BJ (cell line): ENCODE data around the gene CSNK1E. TPM values are rescaled to one million over a fixed set of nuclear protein-coding genes. Genes with fewer than 3 reads are reported as not detected.

Experiments
- CTCF ChIA-PET: fragments of 350-600 bp; formaldehyde crosslinking; extraction: SDS; loops from one replicate; lab custom pipeline; 2021; ENCODE audit warnings: antibody characterized with exemption, inconsistent platforms; lab: Yijun Ruan, JAX
- POLR2A ChIA-PET: fragments of 300-600 bp; sonication (Branson Sonifier 250); formaldehyde crosslinking; extraction: SDS; loops from one replicate; lab custom pipeline; 2021; ENCODE audit warnings: antibody characterized with exemption; lab: Charles Lee
- DNase-seq: peaks from one replicate; pipeline ENCODE4 v3.0.0-alpha.2; 2011; ENCODE audit warnings: low read depth
- H3K27me3 ChIP-seq: 2 replicates; pipeline ENCODE4 v1.6.0; 2011; ENCODE audit warnings: low read length; ENCODE audit not compliant: control insufficient read depth, insufficient read depth
- H3K36me3 ChIP-seq: 2 replicates; pipeline ENCODE4 v1.5.1; 2011; ENCODE audit warnings: low read length; ENCODE audit not compliant: control insufficient read depth, insufficient read depth
- H3K4me3 ChIP-seq: 2 replicates; pipeline ENCODE4 v1.5.1; 2011; ENCODE audit warnings: low read depth, mild to moderate bottlenecking, control low read depth, low read length
- polyA plus RNA-seq: library from polyadenylated mRNA; depleted of rRNA; stranded (reverse); fragments of >200 nt; gene quantifications from 2 replicates; pipeline ENCODE4 v1.2.3, GENCODE V29; 2011
- TF ChIP-seq, protein P1 (sequence below): IDR thresholded peaks from 2 replicates; pipeline ENCODE4 v1.5.1; 2011; ENCODE audit warnings: low read depth, mild to moderate bottlenecking, control low read depth, inconsistent platforms, low read length, moderate library complexity; ENCODE audit not compliant: insufficient read depth

Gene CSNK1E
- polyA plus RNA-seq, 1 experiment, result 183 TPM

DNA sequence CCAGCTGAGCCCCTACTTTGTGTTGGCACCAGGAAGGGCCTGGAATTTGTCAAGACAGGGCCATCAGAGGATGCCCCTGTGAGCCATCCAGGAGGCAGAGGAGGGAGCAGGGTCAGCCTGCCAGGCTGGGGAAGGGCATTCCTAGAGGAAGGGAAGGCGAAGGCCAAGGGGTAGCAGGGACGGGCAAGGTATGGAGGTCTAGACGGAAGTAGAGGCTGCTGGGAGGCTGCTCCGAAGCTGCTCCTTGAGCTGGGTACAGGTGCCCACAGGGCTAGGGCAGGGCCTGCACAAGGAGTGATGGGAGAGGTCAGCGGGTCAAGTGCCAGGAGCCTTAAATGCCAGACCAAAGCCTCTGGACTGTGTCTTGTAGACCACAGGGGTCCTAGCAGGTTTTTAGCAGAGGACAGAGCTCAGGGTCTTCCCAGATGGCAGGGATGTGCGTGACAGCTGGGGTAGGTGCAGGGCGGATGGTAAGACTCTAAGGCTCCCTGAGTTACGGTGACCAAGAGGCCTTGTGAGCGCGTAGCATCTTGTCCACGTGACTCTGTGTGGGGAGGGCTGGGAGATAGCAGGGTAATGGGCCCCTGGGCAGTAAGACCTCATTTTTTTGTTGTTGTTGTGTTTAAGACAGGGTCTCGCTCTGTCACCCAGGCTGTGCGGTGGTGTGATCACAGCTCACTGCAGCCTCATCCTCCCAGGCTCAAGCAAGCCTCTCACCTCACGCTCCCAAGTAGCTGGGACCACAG is 31.7 kb upstream of the CSNK1E start:
- no peaks in the 10 kb centered on the region; the same call in 1 of the 2 replicates for H3K27me3 ChIP-seq
- TF ChIP-seq, protein P1, sequence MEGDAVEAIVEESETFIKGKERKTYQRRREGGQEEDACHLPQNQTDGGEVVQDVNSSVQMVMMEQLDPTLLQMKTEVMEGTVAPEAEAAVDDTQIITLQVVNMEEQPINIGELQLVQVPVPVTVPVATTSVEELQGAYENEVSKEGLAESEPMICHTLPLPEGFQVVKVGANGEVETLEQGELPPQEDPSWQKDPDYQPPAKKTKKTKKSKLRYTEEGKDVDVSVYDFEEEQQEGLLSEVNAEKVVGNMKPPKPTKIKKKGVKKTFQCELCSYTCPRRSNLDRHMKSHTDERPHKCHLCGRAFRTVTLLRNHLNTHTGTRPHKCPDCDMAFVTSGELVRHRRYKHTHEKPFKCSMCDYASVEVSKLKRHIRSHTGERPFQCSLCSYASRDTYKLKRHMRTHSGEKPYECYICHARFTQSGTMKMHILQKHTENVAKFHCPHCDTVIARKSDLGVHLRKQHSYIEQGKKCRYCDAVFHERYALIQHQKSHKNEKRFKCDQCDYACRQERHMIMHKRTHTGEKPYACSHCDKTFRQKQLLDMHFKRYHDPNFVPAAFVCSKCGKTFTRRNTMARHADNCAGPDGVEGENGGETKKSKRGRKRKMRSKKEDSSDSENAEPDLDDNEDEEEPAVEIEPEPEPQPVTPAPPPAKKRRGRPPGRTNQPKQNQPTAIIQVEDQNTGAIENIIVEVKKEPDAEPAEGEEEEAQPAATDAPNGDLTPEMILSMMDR, result no peak
- no peaks in the 10 kb centered on the region; the same call in 1 of the 2 replicates for H3K36me3 ChIP-seq
- CTCF ChIA-PET, result interaction anchor here (0.8 to 1.3 kb wide), 2 partner anchors 8 to 297 kb away, joined by 3 to 4 read pairs; no protein-coding TSS in a partner anchor
- H3K4me3 ChIP-seq, result no peak overlapping the region
- DNase-seq, result no peak
- POLR2A ChIA-PET, result no interaction called here

GRCh38 chr22:38347944-38348750 is 30.9 kb upstream of the CSNK1E start:
- H3K4me3 ChIP-seq, result no peak overlapping the region
- no peaks in the 10 kb centered on the region; the same call in 1 of the 2 replicates for H3K36me3 ChIP-seq
- CTCF ChIA-PET, result interaction anchor here (1.3 kb wide), 1 partner anchor 296 kb away, joined by 4 read pairs; no protein-coding TSS in a partner anchor
- no peak for DNase-seq
- TF ChIP-seq, protein P1, result no peak
- POLR2A ChIA-PET, result no interaction called here
- H3K27me3 ChIP-seq, result no peaks in the 10 kb centered on the region; the same call in 1 of the 2 replicates

DNA sequence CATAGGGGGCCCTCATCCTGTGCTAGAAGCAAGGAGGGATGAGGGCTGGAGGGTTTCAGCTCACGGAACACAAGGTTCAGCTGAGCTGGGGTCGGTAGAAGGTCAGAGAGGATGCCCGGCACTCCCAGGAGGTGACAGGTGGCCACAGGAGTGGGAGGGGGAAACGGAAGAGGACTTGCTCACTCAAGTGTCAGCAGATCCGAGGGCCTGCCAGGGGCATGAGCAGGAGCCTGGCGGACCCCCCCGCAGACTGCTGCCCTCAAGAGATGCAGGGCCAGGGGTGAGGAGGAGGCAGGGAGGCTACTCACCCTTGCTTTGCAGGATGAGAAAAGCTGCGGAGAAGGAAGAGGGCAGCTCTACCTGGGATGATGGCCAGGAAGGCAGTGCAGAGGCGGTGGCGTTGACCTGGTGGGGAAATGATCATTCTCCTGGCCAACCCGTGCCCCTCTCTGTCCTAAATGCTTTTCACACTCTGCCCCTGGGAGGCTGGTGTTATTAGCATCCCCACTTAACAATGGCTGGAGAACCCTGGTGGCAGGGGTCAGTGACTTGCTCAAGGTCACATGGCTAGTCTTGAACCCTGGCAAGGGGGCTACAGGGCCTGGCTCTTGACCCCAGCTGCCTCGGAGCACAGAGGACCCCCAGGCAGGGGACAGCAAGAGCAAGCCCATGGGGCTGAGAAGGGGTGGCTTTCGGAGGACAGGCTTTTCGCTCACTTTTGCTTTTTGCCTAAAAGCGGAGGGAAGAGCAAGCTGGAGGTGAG is 30.1 kb upstream of the CSNK1E start:
- Histone ChIP-seq H3K36me3 (no peaks in the 10 kb centered on the region; the same call in 1 of the 2 replicates), H3K27me3 (no peaks in the 10 kb centered on the region; the same call in 1 of the 2 replicates), H3K4me3 (no peak overlapping the region)
- DNase-seq, result no peak
- POLR2A ChIA-PET, result no interaction called here
- TF ChIP-seq, protein P1, result no peak
- CTCF ChIA-PET, result interaction anchor here (0.5 to 1.4 kb wide), 4 partner anchors 11 to 278 kb away, joined by 3 to 5 read pairs (median 4); no protein-coding TSS in a partner anchor

DNA sequence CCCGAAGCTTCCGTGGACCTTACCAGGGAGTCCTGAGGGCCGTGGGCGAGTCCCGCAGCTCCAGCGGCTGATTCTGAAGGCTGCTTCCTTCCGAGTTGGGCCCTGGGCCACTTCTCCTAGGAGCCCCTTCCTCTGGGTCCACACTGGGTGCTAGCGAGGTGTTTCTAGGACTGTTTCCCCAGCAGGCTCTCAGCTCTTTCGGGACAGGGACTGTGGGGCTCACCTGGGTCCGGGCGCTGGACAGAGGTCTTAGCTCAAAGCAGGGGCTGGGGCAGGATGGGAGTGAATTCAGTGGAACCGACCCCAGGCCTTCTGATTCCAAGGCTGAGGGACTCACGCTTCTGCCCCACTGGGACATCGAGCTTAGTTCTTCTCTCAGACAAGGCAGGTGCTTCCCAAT is 29.3 kb upstream of the CSNK1E start:
- DNase-seq, result no peak
- CTCF ChIA-PET, result interaction anchor here (0.6 to 1.4 kb wide), 6 partner anchors 10 to 295 kb away, joined by 3 to 5 read pairs (median 3); no protein-coding TSS in a partner anchor
- POLR2A ChIA-PET, result no interaction called here
- H3K27me3 ChIP-seq, result no peaks in the 10 kb centered on the region; the same call in 1 of the 2 replicates
- H3K4me3 ChIP-seq, result no peak overlapping the region
- TF ChIP-seq, protein P1, result no peak
- no peaks in the 10 kb centered on the region; the same call in 1 of the 2 replicates for H3K36me3 ChIP-seq
